Stimulated activated naive CD4-positive, alpha-beta T cell (primary cell): ENCODE measurements around the gene ZMYM3.

Experiments
- DNase-seq, 6 experiments: peaks; one replicate each; lab custom pipeline; 2025; lab: John Stamatoyannopoulos, UW

ZMYM3 gene

GRCh38 chrX:71214152-71214551 is 39.8 kb downstream of the ZMYM3 start:
- DNase-seq: no peak

DNA sequence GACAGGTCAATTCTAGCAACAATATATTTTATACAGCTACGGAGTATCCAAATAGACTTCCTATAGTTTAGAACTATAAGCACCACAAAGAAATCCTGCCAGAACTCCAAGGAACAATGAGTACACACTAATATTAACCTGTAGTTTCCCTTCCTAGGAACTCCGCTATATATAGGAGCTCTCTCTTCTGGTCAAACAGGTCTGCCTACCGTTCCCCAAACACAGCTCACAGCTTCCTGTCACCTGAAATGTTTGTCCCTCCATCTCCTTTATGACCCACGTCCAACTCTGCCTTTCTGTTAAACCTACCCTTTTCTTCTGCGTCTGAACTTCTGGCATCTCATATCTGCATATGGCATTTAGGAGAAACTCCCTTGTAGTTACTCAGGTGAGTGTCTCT is 41.4 kb downstream of the ZMYM3 start:
- no peak for DNase-seq

- no peak for DNase-seq
These were observed 43.1 kb downstream of the ZMYM3 start for GRCh38 chrX:71210816-71211215.

DNA sequence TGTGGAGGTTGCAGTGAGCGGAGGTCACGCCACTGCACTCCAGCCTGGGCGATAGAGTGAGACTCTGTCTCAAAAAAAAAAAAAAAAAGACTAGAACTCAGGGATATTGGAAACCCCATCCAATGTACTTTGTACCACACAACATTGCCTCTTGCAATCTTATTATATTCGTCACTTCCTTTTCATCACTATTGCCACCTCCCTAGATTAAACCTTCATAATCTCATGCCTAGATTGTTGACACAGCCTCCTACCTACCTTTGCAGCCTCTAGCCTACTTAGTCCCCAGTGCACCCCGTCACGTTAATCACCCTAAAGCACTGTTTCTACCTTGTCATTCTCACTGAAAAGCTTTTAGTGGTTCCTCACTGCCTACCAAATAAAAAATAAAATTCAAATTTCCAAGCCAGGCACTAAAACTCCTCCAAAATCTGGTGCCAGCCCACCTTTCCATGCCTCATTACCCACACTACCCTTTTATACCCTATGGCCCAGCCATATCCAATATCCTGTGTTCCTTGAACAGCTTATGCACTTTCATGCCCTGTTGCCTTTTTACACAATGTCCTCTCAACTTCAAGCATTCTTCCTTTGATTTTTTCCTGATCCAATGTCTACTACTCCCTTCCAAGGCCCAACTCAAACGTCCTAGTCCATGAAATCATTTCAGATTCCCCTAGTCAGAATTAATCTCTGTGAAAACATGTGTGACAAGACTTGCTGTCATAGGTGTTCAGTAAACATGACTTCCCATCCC is 54.5 kb downstream of the ZMYM3 start:
- DNase-seq: no peak

- DNase-seq: peak in 2 of 6 experiments; percentile 8 to 11
These were observed 55.9 kb downstream of the ZMYM3 start for GRCh38 chrX:71198066-71198465.

DNA sequence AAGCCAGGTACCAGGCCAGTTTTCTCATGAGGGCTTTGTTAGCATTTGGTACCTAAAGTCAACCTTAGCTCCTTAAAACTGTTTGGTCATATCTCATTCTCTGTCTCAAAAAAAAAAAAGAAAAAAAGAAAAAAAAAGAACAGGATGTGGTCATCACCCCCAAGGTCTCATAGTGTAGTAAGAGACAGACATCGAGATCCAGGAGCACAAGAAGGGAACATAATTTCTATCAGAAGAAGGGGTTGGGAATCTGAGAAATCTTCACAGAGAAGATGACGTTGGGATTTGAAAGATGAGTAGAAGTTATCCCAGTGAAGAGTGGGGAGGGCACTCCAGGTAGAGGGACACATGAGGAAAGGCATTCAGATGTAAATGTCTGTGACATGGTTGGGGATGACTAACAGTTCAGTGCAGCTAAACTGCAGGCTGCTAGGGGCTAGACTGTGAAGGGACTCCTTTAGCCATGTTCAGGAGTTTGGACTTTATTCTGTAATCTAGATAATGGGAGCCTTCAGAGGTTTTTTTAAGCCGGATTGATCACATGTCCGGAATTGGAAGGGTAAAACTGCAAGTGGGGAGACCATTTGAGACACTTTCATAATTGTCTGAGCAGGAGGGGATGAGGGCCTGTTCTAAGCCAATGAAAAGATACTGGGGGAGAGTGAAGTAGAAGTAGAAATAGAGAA is 57.8 kb downstream of the ZMYM3 start:
- peak in 3 of 6 experiments; percentile 23 to 50 (median 44) for DNase-seq

DNA sequence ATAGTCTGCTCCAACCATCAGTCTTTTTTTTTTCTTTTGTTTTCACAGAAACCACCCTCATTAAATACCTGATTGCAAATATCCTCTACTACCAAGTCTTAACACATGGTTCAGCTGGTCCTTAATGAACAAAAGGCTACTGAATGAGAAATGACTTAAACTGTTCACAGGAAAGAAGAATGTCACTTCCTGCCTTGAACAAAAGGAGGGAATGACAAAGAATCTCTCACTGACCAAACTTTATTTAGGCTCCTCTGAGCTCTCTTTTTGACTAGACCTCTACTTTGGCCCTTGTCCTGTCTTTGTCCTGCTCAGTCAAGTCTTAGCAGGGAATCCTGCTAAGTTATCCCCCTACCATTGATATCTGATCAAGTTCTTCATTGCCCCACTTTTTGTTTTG is 62.7 kb downstream of the ZMYM3 start:
- no peak for DNase-seq
